ENCODE data around the gene ZNF22.

Gene ZNF22

DNA sequence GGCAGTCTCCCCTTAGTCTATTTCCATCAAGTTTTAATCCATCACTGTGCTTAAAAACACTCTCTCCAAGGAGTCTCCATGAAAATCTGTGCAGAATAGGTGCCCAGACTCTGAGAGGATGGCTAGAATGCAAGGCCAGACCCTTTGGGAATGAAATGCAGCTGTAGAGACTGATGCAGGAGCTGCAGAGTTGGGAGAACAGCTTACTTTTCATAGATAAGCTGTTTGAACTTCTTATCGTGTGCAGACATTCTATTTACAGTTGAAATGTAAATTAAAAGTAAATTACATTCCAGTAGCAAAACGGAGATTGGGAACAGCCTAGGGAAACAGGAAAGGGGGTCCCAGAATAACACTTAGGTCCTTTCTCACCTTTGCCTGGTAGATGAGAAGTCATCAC lies 14.9 kb downstream of the ZNF22 start:
- DNase-seq (ENCODE audit: low spot score): no peak

DNA sequence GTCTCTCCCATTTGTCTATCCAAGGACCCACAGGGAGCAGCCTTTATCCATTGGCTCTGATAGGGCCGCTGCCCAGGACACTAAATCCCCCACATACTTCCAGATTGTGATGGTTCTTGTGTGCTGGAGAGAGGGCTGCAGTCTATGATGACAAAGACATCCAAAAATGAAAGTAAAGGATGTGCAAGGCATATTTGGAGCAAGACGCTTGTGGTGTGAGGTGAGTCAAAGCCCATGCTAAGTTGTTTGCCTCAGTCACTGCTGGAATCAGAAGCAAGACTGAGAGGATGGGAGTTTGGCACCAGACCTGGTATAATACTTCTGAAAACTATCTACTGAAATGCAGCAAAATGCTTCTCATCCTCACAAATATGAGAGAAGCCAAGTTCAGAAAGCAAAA lies 22.7 kb downstream of the ZNF22 start:
- DNase-seq (ENCODE audit: low spot score): no peak

DNA sequence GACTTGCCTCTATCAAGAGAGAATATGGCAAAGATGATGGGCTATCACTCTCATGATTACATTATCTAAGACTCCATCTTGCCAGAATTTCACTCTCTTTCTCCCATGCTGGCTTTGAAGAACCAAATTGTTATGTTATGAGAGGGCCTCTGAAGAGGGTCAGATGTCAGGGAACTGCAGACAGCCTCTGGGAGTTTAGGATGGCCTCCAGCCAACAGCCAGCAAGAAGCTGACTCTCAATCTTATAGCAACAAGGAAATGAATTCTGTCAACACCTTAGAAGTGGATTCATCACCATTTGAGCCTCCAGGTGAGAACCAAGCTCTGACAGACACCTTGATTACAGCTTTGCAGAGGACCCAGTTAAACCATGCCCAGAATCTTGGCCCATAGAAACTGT lies 33.6 kb downstream of the ZNF22 start:
- no peak for DNase-seq (ENCODE audit: low spot score)

DNA sequence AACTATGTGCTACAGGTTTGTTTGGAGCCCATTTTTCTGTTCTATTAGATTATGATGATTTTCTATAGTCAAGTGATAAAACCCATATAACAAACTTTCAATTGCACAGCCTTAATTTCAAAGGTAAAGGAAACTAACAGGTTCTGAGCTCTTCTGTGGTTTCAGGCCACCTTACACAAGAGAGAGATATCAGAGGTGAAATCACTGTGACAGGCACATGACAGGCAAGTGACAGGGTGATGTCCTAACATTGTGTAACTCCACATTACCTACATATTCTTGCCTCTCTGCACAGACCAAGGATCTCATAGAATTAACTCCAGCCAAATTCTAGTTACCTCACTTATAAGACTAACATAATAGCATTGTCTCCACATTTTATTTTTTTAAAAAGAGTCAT lies 35.0 kb downstream of the ZNF22 start:
- DNase-seq (ENCODE audit: low spot score): no peak

DNA sequence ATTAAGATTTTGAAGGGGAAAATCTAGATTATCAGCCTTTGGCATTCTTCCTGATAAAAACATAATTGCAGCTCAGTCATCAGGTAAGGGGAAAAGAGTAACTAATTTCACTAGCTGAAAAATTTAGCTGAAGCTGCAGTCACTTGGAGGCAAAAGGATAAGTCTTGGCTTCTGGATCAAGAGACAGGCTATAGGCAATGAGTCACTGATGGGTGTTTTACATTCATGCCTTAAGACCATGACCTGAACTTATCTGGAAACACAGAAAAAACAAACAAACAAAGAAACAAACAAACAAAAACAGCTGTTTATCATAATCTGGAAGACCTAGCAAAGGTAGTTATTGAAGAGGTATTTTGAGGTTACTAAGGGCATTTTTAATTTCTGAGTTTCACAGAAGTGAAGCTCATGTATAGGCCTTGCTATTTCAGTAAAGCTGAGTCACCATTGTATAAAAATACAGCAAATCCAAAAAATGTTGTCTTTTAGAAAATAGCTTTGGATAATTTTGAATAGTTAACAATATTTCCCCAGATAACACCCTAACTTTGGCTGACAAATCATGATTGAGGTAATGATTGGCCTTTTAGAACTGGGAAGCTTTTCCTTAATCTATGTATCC lies 40.3 kb downstream of the ZNF22 start:
- no peak for DNase-seq (ENCODE audit: low spot score)

DNA sequence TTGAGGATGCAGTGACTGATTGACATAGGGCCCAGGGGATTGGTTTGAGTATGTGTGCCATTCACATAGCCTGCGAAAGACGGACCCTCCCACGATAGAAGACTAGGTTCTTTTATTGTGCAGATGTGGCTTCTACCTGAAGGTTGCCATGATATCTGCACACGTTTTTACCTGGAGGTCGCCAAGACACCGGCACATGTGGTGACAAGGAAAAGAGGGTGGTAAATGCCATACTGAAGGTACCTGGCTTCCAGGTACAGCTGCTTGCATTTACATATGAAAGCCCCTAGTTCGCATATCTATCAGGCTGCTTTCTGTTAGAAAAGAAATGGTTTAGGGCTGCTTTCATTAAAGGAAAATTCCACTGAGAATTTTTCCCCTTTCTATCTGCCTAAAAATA lies 43.6 kb downstream of the ZNF22 start:
- no peak for DNase-seq (ENCODE audit: low spot score)

DNA sequence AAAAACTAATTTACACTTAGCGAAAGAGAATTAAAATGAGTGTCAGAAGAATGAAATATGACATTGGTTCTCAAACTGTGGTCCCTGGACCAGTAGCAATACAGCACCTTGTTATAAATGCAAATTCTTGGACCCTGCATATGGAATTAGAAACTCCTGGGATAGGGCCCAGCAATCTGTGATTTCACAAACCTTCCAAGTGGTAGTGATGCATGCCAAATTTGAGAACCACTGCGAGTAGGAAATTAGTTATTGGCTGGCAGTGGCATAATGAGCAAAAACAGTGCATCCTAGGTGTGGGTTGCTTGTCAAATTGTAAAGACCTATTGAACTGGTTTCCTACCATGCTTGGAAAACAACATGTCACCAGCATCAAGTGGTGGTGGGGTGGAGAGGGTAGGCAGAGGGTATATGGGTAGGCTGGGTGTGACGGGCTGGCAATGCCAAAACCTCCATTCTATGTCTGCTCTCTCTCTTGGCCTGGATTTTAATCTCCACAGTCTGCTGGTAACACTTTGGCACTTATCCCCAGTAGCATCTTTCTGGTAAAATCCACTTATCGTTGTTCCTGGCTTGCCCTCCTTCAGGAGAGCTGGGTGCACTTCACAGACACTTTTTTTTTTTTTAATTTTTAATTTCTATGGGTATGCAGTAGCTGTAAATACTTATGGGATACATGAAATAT lies 50.0 kb downstream of the ZNF22 start:
- DNase-seq (ENCODE audit: low spot score): no peak

DNA sequence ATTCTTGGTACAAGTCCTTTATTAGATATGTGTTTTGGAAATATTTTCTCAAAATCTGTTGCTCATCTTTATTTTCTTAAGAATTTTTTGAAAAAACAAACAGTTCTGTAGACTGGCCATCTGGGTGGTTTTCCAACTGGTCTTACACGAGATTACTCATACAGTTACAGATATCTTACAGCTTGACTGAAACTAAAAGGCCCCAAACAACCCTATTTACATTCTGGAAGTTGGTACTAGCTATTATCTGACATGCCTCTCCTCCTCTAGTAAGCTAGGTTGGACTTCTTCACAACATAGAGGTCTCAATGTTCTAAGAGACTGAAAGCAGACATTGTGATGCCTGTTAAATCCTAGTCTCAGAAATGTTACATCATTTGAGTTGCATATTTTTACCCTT lies 52.0 kb downstream of the ZNF22 start:
- no peak for DNase-seq (ENCODE audit: low spot score)

DNA sequence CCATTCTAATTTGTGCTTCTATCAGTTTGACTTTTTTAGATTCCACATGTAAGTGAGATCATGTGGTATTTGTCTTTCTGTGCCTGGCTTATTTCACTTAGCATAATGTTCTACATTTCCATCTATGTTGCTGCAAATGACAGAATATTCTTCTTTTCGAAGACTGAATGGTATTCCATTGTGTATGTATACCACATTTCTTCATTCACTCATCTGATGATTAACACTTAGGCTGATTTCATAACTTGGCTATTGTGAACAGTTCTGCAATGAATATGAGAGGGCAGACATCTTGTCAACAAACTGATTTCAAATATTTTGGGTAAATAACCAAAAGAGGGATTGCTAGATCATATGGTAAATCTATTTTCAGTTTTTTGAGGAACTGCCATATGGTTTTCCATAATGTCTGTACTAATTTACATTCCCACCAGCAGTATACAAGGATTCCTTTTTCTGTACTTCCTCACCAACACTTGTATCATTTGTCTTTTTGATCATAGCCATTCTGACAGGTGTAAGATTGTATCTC lies 52.9 kb downstream of the ZNF22 start:
- no peak for DNase-seq (ENCODE audit: low spot score)

Data from LoVo (cell line).